GM12872 (cell line): ENCODE data around the gene TRABD2B.

ENCODE experiments used
- TF ChIP-seq, protein P1 (sequence below): IDR thresholded peaks from 3 replicates; pipeline ENCODE4 v1.5.1; 2011; ENCODE audit warnings: low read depth, mild to moderate bottlenecking, low read length, moderate library complexity; ENCODE audit not compliant: insufficient read depth

The TRABD2B gene

DNA sequence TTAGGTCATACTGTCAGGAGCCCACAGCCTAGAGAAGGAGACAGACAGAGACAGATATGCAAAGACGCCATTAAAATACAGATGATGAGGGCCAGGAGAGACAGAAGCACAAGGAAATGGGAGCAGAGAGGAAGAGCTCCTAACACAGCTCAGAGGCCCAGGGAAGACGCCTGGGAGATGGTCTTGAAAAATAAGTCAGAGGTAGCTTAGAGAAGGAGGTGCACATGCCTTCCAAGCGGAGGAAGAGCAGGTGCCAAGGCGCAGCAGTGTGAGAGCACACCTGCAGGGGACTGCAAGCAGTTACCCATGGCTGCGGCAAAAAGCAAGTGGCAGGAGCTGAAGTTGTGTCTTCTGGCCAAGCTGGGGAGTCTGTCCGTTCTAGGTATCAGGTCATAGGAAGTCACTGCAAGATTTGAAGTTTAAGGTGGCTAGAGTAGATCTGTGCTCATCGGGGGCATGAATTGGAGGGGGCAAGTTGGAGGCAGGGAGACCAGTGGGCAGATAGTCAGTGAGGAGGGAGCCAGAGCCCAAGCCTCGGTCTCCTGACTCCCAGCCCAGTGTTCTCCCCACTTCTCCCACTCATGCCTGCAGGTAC is 1.3 kb upstream of the TRABD2B start:
- TF ChIP-seq, protein P1, sequence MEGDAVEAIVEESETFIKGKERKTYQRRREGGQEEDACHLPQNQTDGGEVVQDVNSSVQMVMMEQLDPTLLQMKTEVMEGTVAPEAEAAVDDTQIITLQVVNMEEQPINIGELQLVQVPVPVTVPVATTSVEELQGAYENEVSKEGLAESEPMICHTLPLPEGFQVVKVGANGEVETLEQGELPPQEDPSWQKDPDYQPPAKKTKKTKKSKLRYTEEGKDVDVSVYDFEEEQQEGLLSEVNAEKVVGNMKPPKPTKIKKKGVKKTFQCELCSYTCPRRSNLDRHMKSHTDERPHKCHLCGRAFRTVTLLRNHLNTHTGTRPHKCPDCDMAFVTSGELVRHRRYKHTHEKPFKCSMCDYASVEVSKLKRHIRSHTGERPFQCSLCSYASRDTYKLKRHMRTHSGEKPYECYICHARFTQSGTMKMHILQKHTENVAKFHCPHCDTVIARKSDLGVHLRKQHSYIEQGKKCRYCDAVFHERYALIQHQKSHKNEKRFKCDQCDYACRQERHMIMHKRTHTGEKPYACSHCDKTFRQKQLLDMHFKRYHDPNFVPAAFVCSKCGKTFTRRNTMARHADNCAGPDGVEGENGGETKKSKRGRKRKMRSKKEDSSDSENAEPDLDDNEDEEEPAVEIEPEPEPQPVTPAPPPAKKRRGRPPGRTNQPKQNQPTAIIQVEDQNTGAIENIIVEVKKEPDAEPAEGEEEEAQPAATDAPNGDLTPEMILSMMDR = no peak

- TF ChIP-seq, protein P1 = no peak
Measured at GRCh38 chr1:47996406-47997226, 569 bp downstream of the TRABD2B start.

GRCh38 chr1:47996060-47996405 is 1.2 kb downstream of the TRABD2B start:
- TF ChIP-seq, protein P1 = no peak

- TF ChIP-seq, protein P1 = no peak
Measured at GRCh38 chr1:47995306-47996050, 1.7 kb downstream of the TRABD2B start.

- TF ChIP-seq, protein P1 = no peak
Measured at GRCh38 chr1:47993881-47994625, 3.1 kb downstream of the TRABD2B start.

- TF ChIP-seq, protein P1 = no peak
Measured at GRCh38 chr1:47993416-47993740, 3.8 kb downstream of the TRABD2B start.

GRCh38 chr1:47992720-47993415 is 4.3 kb downstream of the TRABD2B start:
- TF ChIP-seq, protein P1 = no peak
